Mesothelial cell of epicardium (in vitro differentiated cells): ENCODE measurements around the gene ZNF791. TPM values are rescaled to one million over a fixed set of nuclear protein-coding genes. Genes with fewer than 3 reads are reported as not detected.
A peak's percentile ranks its signal among the peaks of the same experiment; 100 is the strongest.

Experiments used
- DNase-seq, 2 experiments: peaks; one replicate each; pipeline ENCODE4 v3.0.0; 2021; ENCODE audit warnings: low spot score in 2 of 2; ENCODE audit not compliant: unreplicated experiment in 2 of 2
- H3K27ac Mint-ChIP-seq: 2 replicates; pipeline ENCODE4 v1.8.0; 2021; ENCODE audit warnings: mixed read lengths
- H3K27me3 Mint-ChIP-seq: 2 replicates; pipeline ENCODE4 v1.8.0; 2021; ENCODE audit warnings: low read depth, mixed read lengths
- H3K36me3 Mint-ChIP-seq: 2 replicates; pipeline ENCODE4 v1.8.0; 2021; ENCODE audit warnings: mixed read lengths
- H3K4me1 Mint-ChIP-seq: 2 replicates; pipeline ENCODE4 v1.8.0; 2021; ENCODE audit warnings: mixed read lengths
- H3K4me3 Mint-ChIP-seq: 2 replicates; pipeline ENCODE4 v1.8.0; 2021; ENCODE audit warnings: mild to moderate bottlenecking, moderate library complexity, mixed read lengths
- H3K9me3 Mint-ChIP-seq: 2 replicates; pipeline ENCODE4 v1.8.0; 2021; ENCODE audit warnings: mixed read lengths
- total RNA-seq: library from RNA; stranded (reverse); gene quantifications from 3 replicates; pipeline ENCODE4 v1.2.1, GENCODE V29; 2021
- TF ChIP-seq, protein P1 (sequence below): fragments of 200-600 bp; sonication (generic); IDR thresholded peaks from one replicate; pipeline ENCODE4 v1.5.0; 2021; ENCODE audit warnings: antibody characterized with exemption; ENCODE audit not compliant: unreplicated experiment

Gene ZNF791
- total RNA-seq, 1 donor from 2014 or later, result 27.0 TPM

- TF ChIP-seq, protein P1, sequence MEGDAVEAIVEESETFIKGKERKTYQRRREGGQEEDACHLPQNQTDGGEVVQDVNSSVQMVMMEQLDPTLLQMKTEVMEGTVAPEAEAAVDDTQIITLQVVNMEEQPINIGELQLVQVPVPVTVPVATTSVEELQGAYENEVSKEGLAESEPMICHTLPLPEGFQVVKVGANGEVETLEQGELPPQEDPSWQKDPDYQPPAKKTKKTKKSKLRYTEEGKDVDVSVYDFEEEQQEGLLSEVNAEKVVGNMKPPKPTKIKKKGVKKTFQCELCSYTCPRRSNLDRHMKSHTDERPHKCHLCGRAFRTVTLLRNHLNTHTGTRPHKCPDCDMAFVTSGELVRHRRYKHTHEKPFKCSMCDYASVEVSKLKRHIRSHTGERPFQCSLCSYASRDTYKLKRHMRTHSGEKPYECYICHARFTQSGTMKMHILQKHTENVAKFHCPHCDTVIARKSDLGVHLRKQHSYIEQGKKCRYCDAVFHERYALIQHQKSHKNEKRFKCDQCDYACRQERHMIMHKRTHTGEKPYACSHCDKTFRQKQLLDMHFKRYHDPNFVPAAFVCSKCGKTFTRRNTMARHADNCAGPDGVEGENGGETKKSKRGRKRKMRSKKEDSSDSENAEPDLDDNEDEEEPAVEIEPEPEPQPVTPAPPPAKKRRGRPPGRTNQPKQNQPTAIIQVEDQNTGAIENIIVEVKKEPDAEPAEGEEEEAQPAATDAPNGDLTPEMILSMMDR, result no peak
- H3K4me1 Mint-ChIP-seq, result peaks cover 42% of the 10 kb centered on the region
- DNase-seq, result peak; percentile 56 to 76
- no peaks in the 10 kb centered on the region for H3K9me3 Mint-ChIP-seq
- H3K27me3 Mint-ChIP-seq, result no peaks in the 10 kb centered on the region
- peak overlapping the region; percentile 100 for H3K27ac Mint-ChIP-seq
- H3K4me3 Mint-ChIP-seq, result peak overlapping the region; percentile 99
- H3K36me3 Mint-ChIP-seq, result peaks cover 12% of the 10 kb centered on the region
Measured at GRCh38 chr19:12669270-12670158, 58.8 kb downstream of the ZNF791 start.

GRCh38 chr19:12670159-12670928 is 59.6 kb downstream of the ZNF791 start:
- peak overlapping the region; percentile 99 for H3K4me3 Mint-ChIP-seq
- no peaks in the 10 kb centered on the region for H3K9me3 Mint-ChIP-seq
- peaks cover 13% of the 10 kb centered on the region for H3K36me3 Mint-ChIP-seq
- TF ChIP-seq, protein P1, result no peak
- no peaks in the 10 kb centered on the region for H3K27me3 Mint-ChIP-seq
- DNase-seq, result no peak
- peaks cover 42% of the 10 kb centered on the region for H3K4me1 Mint-ChIP-seq
- H3K27ac Mint-ChIP-seq, result peak overlapping the region; percentile 100

- Mint-ChIP-seq H3K4me1 (peaks cover 26% of the 10 kb centered on the region), H3K9me3 (no peaks in the 10 kb centered on the region), H3K4me3 (no peak overlapping the region), H3K36me3 (peaks cover 20% of the 10 kb centered on the region), H3K27ac (no peak overlapping the region), H3K27me3 (no peaks in the 10 kb centered on the region)
- DNase-seq, result no peak
- TF ChIP-seq, protein P1, result no peak
Measured at GRCh38 chr19:12672744-12673143, 62.0 kb downstream of the ZNF791 start.

DNA sequence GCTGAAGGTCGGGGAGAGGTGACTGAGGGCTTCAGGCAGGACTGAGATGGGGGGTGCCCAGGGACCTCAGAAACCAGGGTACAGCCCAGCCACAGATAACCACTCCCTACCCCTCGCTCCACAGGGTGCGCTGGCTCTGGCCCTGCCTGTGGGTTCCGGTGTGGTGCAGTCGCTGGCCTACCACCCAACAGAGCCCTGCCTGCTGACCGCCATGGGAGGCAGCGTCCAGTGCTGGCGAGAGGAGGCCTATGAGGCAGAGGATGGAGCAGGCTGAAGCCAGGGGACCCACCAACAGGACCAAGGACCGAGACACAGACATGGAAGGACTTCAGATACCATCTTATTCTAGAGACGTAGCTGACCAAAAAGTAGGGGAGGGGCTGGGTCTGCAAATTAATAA is 64.7 kb downstream of the ZNF791 start:
- Mint-ChIP-seq H3K27ac (no peak overlapping the region), H3K9me3 (no peaks in the 10 kb centered on the region), H3K4me3 (no peak overlapping the region), H3K36me3 (peaks cover 29% of the 10 kb centered on the region), H3K27me3 (no peaks in the 10 kb centered on the region), H3K4me1 (peaks cover 4% of the 10 kb centered on the region)
- DNase-seq, result no peak
- TF ChIP-seq, protein P1, result no peak

GRCh38 chr19:12675940-12676339 is 65.2 kb downstream of the ZNF791 start:
- Mint-ChIP-seq H3K27ac (no peak overlapping the region), H3K36me3 (peaks cover 31% of the 10 kb centered on the region), H3K9me3 (no peaks in the 10 kb centered on the region), H3K4me3 (no peak overlapping the region), H3K27me3 (no peaks in the 10 kb centered on the region), H3K4me1 (peaks cover 3% of the 10 kb centered on the region)
- TF ChIP-seq, protein P1, result no peak
- DNase-seq, result no peak
